ENCODE measurements around the gene PTPRM.

DNA sequence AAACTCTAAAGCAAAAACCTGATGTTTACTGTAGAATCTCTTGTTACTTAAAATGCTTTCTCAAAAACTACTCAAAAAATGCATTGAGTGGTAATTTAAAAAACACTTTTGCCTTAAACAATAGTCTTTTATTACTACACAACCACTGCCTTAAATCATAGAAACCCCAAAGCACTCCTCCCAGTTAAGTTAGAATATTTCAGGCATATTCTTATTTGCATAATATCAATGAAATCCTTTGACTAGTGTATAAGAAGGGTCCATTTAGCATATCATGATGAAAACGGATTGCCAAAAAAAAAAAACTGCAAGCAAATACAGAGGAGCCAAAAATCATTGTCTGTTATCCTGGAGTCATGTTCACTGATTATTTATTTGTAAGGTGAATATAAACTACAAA, 119.2 kb downstream of the PTPRM start:
- TF ChIP-seq HEYL (CRISPR knock-in tag; IDR thresholded peaks at IDR 0.05), result no peak
- no peak for TF ChIP-seq RAD21 (conservative IDR thresholded peaks at IDR 0.05 in 1 of 2, IDR thresholded peaks at IDR 0.05 in 1 of 2)
- no peak for TF ChIP-seq ESRRA (IDR thresholded peaks at IDR 0.05; ENCODE audit: borderline replicate concordance, low read length)
- TF ChIP-seq MAZ (IDR thresholded peaks at IDR 0.05; ENCODE audit: borderline replicate concordance, low read depth, low read length), result no peak
- TF ChIP-seq KDM1A (IDR thresholded peaks at IDR 0.05; ENCODE audit: low read depth), result no peak
- no peak for TF ChIP-seq GATA3 (IDR thresholded peaks at IDR 0.05; ENCODE audit: borderline replicate concordance)
- TF ChIP-seq BCL3 (IDR thresholded peaks at IDR 0.05), result no peak
- TF ChIP-seq, protein P1, sequence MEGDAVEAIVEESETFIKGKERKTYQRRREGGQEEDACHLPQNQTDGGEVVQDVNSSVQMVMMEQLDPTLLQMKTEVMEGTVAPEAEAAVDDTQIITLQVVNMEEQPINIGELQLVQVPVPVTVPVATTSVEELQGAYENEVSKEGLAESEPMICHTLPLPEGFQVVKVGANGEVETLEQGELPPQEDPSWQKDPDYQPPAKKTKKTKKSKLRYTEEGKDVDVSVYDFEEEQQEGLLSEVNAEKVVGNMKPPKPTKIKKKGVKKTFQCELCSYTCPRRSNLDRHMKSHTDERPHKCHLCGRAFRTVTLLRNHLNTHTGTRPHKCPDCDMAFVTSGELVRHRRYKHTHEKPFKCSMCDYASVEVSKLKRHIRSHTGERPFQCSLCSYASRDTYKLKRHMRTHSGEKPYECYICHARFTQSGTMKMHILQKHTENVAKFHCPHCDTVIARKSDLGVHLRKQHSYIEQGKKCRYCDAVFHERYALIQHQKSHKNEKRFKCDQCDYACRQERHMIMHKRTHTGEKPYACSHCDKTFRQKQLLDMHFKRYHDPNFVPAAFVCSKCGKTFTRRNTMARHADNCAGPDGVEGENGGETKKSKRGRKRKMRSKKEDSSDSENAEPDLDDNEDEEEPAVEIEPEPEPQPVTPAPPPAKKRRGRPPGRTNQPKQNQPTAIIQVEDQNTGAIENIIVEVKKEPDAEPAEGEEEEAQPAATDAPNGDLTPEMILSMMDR (IDR thresholded peaks at IDR 0.05), result no peak
- TF ChIP-seq USF2 (IDR thresholded peaks at IDR 0.05), result no peak
- TF ChIP-seq CEBPB (IDR thresholded peaks at IDR 0.05), result no peak
- no peak for TF ChIP-seq NFE2L2 (conservative IDR thresholded peaks at IDR 0.05; ENCODE audit: low read length)
- TF ChIP-seq MYC (IDR thresholded peaks at IDR 0.05; ENCODE audit: borderline replicate concordance, low read length), result no peak
- TF ChIP-seq POLR2A (IDR thresholded peaks at IDR 0.05; ENCODE audit: low read length), result no peak
